ENCODE measurements around the gene AMMECR1L.

The AMMECR1L gene

GRCh38 chr2:127886593-127886935, 808 bp upstream of the AMMECR1L start:
- peak in 1 of 5 donors; percentile 25 for DNase-seq

GRCh38 chr2:127884861-127885740, 655 bp downstream of the AMMECR1L start:
- DNase-seq, result peak in 4 of 5 donors; percentile 13 to 36 (median 30)

- no peak for DNase-seq
Measured at GRCh38 chr2:127884436-127884835, 1.3 kb downstream of the AMMECR1L start.

- DNase-seq, result no peak
Measured at GRCh38 chr2:127879899-127880298, 5.9 kb downstream of the AMMECR1L start.

- DNase-seq, result no peak
Measured at GRCh38 chr2:127877626-127878025, 8.1 kb downstream of the AMMECR1L start.

- no peak for DNase-seq
Measured at GRCh38 chr2:127877136-127877535, 8.6 kb downstream of the AMMECR1L start.

- peak in 1 of 5 donors; percentile 33 for DNase-seq
Measured at GRCh38 chr2:127874378-127875269, 11.1 kb downstream of the AMMECR1L start.

- no peak for DNase-seq
Measured at GRCh38 chr2:127873707-127874303, 12.0 kb downstream of the AMMECR1L start.

- no peak for DNase-seq
Measured at GRCh38 chr2:127872354-127872753, 13.4 kb downstream of the AMMECR1L start.

- DNase-seq, result no peak
Measured at GRCh38 chr2:127865926-127866325, 19.8 kb downstream of the AMMECR1L start.

- DNase-seq, result no peak
Measured at GRCh38 chr2:127864877-127865276, 20.9 kb downstream of the AMMECR1L start.

- no peak for DNase-seq
Measured at GRCh38 chr2:127862228-127862627, 23.5 kb downstream of the AMMECR1L start.

GRCh38 chr2:127860130-127860529, 25.6 kb downstream of the AMMECR1L start:
- DNase-seq, result no peak

GRCh38 chr2:127859712-127860085, 26.1 kb downstream of the AMMECR1L start:
- peak; percentile 36 to 71 (median 55) for DNase-seq

- DNase-seq, result peak in 2 of 5 donors; percentile 13 to 19
Measured at GRCh38 chr2:127857265-127857808, 28.4 kb downstream of the AMMECR1L start.

- DNase-seq, result peak in 1 of 5 donors; percentile 11
Measured at GRCh38 chr2:127853671-127854070, 32.1 kb downstream of the AMMECR1L start.

GRCh38 chr2:127852388-127852787, 33.4 kb downstream of the AMMECR1L start:
- DNase-seq, result no peak

- DNase-seq, result no peak
Measured at GRCh38 chr2:127847931-127848330, 37.8 kb downstream of the AMMECR1L start.

- DNase-seq, result no peak
Measured at GRCh38 chr2:127844973-127845372, 40.8 kb downstream of the AMMECR1L start.

- DNase-seq, result no peak
Measured at GRCh38 chr2:127843677-127844076, 42.1 kb downstream of the AMMECR1L start.

GRCh38 chr2:127841466-127842178, 44.1 kb downstream of the AMMECR1L start:
- DNase-seq, result no peak

GRCh38 chr2:127840893-127841292, 44.9 kb downstream of the AMMECR1L start:
- DNase-seq, result no peak
